GM23248 (cell line): ENCODE measurements around the gene PADI1.

ENCODE experiments used
- EZH2 ChIP-seq: fragments of 200-600 bp; sonication (generic); IDR thresholded peaks from 2 replicates; pipeline ENCODE4 v1.6.1; 2018; ENCODE audit warnings: antibody characterized with exemption, mild to moderate bottlenecking; ENCODE audit not compliant: insufficient read depth, poor library complexity, severe bottlenecking
- EZH2phosphoT487 ChIP-seq: fragments of 200-600 bp; sonication (generic); IDR thresholded peaks from 2 replicates; pipeline ENCODE4 v1.6.1; 2018; ENCODE audit warnings: antibody characterized with exemption, moderate library complexity, mild to moderate bottlenecking, low read depth; ENCODE audit not compliant: insufficient read depth

- TF ChIP-seq EZH2, result no peak
- no peak for TF ChIP-seq EZH2phosphoT487
These were observed 4.2 kb upstream of the PADI1 start for GRCh38 chr1:17200756-17201155.
